Adrenal gland (tissue), 5 donors: Measurements from ENCODE around the gene ME1.

ENCODE experiments used
- POLR2A ChIP-seq, 2 donors: fragments of 450-650 bp; IDR thresholded peaks; one replicate each; pipeline ENCODE4 v1.6.1; 2017; ENCODE audit warnings: antibody characterized with exemption in 2 of 2, mild to moderate bottlenecking in 2 of 2, moderate library complexity in 1 of 2
- TF ChIP-seq, protein P1 (sequence below), 6 experiments: fragments of 450-650 bp in 4 of 6; fragments of 200-600 bp in 2 of 6; sonication (generic) in 1 of 6; IDR thresholded peaks; 1 replicate in 5 of 6; 2 replicates in 1 of 6; pipeline versions ENCODE4 v1.5.1 to v1.8.0; 2016 to 2021; ENCODE audit warnings: antibody characterized with exemption in 6 of 6, mild to moderate bottlenecking in 2 of 6, moderate library complexity in 1 of 6
- donor health status: DM: no; HTN: no; CAD: no.

DNA sequence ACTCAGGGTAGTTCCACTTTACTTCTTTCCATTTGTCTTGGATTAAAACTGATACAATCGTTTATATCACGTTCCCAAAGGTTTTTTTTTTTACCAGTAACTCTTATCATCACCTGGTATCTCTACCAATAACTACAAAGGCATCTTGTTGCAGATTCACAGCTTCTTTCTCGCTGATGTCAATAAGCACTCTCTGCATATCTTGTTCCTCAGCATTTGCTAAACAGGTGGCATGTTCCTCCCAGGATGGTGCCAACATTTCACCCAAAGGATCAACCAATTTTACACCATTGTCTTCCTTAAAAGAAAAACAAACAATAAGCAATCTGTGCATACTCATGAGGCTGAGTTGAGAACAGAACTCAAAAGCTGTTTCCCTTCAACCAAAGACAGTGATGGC, 242.3 kb downstream of the ME1 start:
- TF ChIP-seq, protein P1, sequence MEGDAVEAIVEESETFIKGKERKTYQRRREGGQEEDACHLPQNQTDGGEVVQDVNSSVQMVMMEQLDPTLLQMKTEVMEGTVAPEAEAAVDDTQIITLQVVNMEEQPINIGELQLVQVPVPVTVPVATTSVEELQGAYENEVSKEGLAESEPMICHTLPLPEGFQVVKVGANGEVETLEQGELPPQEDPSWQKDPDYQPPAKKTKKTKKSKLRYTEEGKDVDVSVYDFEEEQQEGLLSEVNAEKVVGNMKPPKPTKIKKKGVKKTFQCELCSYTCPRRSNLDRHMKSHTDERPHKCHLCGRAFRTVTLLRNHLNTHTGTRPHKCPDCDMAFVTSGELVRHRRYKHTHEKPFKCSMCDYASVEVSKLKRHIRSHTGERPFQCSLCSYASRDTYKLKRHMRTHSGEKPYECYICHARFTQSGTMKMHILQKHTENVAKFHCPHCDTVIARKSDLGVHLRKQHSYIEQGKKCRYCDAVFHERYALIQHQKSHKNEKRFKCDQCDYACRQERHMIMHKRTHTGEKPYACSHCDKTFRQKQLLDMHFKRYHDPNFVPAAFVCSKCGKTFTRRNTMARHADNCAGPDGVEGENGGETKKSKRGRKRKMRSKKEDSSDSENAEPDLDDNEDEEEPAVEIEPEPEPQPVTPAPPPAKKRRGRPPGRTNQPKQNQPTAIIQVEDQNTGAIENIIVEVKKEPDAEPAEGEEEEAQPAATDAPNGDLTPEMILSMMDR (IDR thresholded peaks at IDR 0.05): no peak
- TF ChIP-seq POLR2A (IDR thresholded peaks at IDR 0.05): no peak
